SHP77 (cell line): ENCODE results near the gene MB21D2.
A peak's percentile ranks its signal among the peaks of the same experiment; 100 is the strongest.
"Not testable (repeated sequence)": the region's sequence is repeated elsewhere in the genome, so short reads cannot be mapped to it uniquely, and the experiment has no call there.

ENCODE experiments used
- DNase-seq, 2 experiments: peaks; one replicate each; lab custom pipeline; 2025; lab: John Stamatoyannopoulos, UW

MB21D2 gene

DNA sequence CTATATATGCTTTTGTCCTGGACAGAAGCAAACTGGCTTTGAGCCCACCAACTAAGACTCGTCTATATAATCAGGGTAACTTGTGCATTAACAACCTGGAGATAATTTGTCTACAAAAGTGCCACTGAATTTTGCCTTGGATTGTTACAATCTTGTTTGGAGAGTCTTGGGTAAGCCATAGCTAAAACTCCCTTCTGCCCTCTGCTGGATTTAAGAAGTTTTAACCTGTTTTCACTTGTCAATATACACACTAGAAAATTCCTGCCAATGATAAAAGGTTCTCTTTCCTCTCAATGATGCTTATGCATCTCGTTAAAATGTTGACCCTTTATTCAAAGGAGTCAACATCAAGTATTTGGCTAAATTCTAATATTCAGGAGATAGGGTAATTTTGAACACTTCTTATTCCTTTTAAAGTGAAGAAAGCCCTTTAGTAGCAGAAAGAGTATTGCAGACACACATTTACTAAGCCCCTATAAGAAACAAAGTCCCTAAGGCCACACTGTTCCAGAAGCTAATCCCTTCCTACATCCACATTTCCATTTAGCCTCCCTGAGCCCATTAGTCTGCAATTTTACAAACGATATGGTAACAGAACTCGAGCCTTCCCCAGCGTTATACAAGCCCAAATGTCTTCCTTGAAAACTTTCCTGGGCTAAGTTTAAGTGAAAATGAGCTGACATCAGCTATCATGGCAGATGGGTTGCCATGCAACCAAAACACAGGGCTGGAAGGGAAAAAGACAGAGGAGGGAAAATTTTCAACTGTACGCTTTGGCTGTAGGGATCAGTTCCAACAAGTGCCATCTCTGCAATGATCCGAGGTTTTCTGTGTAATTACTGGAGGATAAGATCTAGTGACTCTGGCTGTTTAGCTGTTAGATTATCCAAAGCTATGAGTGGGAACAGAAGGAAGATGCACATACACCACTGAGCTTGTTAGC, 114.4 kb downstream of the MB21D2 start:
- DNase-seq = peak in 1 of 2 experiments; percentile 4

GRCh38 chr3:192801985-192802384, 115.7 kb downstream of the MB21D2 start:
- DNase-seq = no peak

DNA sequence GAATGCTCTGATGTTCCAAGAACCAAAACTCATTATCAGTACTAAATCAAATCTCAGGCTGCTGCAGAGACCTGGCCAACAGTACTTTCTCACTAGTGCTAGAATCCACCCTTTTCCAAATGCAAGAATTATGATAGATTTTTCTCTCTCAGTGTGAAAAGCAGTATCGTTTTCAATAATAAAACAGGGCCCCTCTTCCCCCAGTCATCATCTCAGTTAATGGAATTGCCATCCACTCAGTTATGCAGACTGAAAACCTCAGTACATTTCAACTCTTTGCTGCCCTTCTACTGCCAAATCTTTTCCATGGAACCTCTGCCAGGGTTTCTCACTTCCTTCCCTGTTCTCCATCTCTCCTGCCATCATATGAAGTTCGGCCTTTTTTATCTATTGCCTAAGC, 117.9 kb downstream of the MB21D2 start:
- no peak for DNase-seq

GRCh38 chr3:192795021-192795420, 122.6 kb downstream of the MB21D2 start:
- no peak for DNase-seq

GRCh38 chr3:192794216-192794615, 123.4 kb downstream of the MB21D2 start:
- no peak for DNase-seq

DNA sequence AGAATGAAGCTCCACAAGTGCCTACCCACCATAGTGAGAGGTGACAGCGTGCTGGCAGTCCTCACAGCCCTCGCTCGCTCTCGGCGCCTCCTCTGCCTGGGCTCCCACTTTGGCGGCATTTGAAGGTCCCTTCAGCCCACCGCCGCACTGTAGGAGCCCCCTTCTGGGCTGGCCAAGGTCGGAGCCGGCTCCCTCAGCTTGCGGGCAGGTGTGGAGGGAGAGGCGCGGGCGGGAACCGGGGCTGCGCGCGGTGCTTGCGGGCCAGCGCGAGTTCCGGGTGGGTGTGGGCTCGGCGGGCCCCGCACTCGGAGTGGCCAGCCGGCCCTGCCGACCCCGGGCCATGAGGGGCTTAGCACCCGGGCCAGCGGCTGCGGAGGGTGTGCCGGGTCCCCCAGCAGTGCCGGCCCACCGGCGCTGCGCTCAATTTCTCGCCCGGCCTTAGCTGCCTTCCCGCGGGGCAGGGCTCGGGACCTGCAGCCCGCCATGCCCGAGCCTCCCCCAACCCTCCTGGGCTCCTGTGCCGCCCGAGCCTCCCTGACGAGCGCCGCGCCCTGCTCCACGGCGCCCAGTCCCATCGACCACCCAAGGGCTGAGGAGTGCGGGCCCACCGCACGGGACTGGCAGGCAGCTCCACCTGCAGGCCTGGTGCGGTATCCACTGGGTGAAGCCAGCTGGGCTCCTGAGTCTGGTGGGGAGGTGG, 128.7 kb downstream of the MB21D2 start:
- DNase-seq = not testable (repeated sequence)

DNA sequence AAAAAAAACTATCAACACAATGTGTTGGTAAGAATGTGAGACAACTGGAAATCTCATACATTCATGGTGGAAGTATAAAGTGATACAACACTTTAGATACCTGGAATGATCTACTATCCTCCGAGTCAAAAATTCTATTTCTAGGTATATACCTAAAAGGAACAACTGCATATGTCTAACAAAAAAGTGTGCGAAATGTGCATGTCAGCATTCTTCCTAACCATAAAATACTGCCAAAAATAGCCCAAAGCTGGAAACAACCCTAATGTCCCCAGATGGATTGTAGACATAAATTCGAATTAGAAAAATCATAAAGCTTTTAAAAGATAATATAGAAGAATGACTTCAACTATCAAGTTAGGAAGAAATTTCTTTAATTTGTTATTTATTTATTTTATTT, 139.1 kb downstream of the MB21D2 start:
- no peak for DNase-seq

DNA sequence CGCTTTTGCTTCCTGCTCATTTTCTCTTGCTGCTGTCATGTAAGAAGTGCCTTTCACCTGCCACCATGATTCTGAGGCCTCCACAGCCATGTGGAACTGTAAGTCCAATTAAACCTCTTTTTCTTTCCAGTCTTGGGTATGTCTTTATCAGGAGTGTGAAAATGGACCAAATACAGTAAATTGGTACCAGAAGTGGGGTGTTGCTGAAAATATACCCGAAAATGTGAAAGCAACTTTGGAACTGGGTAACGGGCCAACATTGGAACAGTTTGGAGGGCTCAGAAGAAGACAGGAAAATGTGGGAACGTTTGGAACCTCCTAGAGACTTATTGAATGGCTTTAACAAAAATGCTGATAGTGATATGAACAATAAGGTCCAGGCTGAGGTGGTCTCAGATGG, 143.3 kb downstream of the MB21D2 start:
- DNase-seq = not testable (repeated sequence)

DNA sequence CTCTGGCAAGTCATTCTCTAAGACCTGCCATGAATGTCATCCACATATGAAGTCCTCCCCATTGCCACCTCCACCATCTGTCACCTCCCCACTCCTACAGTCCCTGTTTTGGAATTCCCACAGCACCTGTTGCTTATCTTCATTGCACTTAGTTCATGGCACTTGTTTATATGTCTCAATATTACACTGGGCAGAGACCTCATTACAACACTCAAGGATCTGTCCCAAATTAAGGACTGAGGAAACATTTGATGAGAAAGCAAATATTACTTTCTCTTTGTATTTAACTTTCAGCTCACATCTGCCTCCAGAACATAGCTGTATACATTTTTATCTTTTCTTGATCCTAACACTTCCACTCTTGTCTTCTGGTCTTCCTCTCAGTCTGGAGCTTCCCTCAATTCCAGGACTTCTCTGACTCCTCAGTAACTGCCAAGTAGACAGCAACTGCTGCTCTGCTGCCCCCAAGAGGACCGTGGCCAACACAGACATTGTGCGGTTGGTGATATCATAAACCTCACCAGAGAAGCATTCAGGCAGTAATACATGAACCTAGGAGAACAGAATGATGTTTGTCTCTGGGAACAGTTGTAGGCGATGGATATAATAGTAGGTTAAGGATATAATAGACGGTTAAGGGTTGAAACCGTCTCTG, 145.3 kb downstream of the MB21D2 start:
- peak; percentile 13 to 46 for DNase-seq

DNA sequence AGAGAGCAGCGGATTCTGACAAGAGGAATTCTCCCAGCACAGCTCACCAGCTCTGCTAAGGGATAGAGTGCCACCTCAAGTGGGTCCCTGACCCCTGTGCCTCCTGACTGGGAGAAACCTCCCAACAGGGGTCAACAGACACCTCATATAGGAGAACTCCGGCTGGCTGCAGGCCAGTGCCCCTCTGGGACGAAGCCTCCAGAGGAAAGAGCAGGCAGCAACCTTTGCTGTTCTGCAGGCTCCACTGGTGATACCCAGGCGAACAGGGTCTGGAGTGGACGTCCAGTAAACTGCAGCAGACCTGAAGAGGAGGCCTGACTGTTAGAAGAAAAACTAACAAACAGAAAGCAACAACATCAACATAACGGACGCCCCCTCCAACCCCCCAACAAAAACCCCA, 159.0 kb downstream of the MB21D2 start:
- no peak for DNase-seq

- DNase-seq = no peak
Observed at GRCh38 chr3:192751148-192751547, 166.5 kb downstream of the MB21D2 start.

DNA sequence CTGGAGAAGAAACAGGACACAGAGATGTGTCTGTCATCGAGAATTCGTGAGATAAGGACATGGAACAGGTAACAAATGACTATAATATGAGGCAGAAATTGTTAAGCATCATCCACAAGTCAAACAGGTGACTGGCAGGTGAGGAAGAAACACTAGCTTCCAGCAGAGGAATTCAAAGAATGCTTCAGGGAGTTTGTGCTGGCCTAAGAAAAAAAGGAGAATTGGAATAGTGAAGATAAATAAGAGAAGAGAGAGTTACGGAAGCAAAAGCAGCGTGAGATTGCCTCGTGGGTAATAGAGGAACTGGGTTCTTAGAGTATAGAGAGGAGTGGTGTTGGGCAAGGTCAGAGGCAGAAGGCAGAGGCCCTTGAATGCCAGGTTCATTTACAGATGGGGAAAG, 167.5 kb downstream of the MB21D2 start:
- no peak for DNase-seq

- DNase-seq = no peak
Observed at GRCh38 chr3:192747746-192748145, 169.9 kb downstream of the MB21D2 start.

GRCh38 chr3:192747145-192747544, 170.5 kb downstream of the MB21D2 start:
- no peak for DNase-seq
